ENCODE results near the gene DNAI1.

- TF ChIP-seq, protein P1, sequence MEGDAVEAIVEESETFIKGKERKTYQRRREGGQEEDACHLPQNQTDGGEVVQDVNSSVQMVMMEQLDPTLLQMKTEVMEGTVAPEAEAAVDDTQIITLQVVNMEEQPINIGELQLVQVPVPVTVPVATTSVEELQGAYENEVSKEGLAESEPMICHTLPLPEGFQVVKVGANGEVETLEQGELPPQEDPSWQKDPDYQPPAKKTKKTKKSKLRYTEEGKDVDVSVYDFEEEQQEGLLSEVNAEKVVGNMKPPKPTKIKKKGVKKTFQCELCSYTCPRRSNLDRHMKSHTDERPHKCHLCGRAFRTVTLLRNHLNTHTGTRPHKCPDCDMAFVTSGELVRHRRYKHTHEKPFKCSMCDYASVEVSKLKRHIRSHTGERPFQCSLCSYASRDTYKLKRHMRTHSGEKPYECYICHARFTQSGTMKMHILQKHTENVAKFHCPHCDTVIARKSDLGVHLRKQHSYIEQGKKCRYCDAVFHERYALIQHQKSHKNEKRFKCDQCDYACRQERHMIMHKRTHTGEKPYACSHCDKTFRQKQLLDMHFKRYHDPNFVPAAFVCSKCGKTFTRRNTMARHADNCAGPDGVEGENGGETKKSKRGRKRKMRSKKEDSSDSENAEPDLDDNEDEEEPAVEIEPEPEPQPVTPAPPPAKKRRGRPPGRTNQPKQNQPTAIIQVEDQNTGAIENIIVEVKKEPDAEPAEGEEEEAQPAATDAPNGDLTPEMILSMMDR (IDR thresholded peaks at IDR 0.05): no peak
- no peak for TF ChIP-seq POLR2A (IDR thresholded peaks at IDR 0.05)
Measured at GRCh38 chr9:34556949-34557348, 98.3 kb downstream of the DNAI1 start.

Data from tibial nerve (tissue), 3 donors.